GM12892 (cell line): Measurements from ENCODE around the gene ECE2.

Experiments used
- POLR2A ChIP-seq: IDR thresholded peaks from 2 replicates; pipeline ENCODE4 v1.6.1; 2011; ENCODE audit warnings: low read depth, low read length, control low read depth
- POLR2AphosphoS5 ChIP-seq: IDR thresholded peaks from 2 replicates; pipeline ENCODE4 v1.6.1; 2011; ENCODE audit warnings: low read depth, low read length, control low read depth
- TAF1 ChIP-seq: IDR thresholded peaks from 2 replicates; pipeline ENCODE4 v1.6.1; 2011; ENCODE audit warnings: low read depth, mild to moderate bottlenecking, control low read depth, low read length, borderline replicate concordance

GRCh38 chr3:184327171-184327570 lies 51.3 kb downstream of the ECE2 start:
- TF ChIP-seq POLR2AphosphoS5 (no peak; the same call in 1 of the 2 replicates), POLR2A (no peak), TAF1 (no peak)
